GM12892 (cell line): ENCODE data around the gene R3HDM4.

Source experiments
- POLR2A ChIP-seq: IDR thresholded peaks from 2 replicates; pipeline ENCODE4 v1.6.1; 2011; ENCODE audit warnings: low read depth, low read length, control low read depth
- POLR2AphosphoS5 ChIP-seq: IDR thresholded peaks from 2 replicates; pipeline ENCODE4 v1.6.1; 2011; ENCODE audit warnings: low read depth, low read length, control low read depth
- TAF1 ChIP-seq: IDR thresholded peaks from 2 replicates; pipeline ENCODE4 v1.6.1; 2011; ENCODE audit warnings: low read depth, mild to moderate bottlenecking, control low read depth, low read length, borderline replicate concordance

DNA sequence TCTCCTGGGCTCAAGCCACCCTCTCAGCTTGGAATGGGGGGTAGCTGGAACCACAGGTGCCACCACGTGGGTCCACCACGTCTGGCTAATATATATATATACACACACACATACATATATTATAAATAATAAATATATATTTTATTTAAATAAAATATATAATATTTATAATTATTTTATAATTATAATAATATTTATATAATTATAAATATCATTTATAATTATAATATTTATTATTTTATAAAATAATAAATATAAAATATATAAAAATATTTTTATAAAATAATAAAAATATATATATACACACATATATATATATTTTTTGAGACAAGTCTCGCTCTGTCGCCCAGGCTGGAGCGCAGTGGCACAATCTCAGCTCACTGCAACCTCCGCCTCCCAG, 58.5 kb downstream of the R3HDM4 start:
- TF ChIP-seq POLR2AphosphoS5 (no peak), POLR2A (no peak), TAF1 (no peak)
